ENCODE data around the gene ATXN3L.

The ATXN3L gene

DNA sequence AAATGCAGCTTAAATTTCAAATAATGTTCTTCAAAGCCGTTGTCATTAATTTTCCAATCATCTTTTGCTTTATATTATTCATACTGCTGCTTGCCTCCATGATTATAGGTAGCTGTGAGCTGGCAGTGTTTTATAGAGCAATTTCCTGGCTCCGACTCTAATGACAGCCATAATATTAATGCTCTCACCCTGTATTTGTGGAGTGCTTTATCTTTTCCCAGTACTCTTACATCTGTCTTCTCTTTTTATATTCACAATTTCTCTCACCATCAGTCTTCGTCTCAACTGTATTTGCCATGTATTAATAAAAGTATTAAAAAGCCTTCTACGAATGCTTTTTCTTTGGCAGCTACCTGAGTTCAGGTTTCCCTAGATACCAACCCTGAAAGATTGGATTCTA lies 21.0 kb downstream of the ATXN3L start:
- DNase-seq (ENCODE audit: low spot score): no peak
- TF ChIP-seq, protein P1, sequence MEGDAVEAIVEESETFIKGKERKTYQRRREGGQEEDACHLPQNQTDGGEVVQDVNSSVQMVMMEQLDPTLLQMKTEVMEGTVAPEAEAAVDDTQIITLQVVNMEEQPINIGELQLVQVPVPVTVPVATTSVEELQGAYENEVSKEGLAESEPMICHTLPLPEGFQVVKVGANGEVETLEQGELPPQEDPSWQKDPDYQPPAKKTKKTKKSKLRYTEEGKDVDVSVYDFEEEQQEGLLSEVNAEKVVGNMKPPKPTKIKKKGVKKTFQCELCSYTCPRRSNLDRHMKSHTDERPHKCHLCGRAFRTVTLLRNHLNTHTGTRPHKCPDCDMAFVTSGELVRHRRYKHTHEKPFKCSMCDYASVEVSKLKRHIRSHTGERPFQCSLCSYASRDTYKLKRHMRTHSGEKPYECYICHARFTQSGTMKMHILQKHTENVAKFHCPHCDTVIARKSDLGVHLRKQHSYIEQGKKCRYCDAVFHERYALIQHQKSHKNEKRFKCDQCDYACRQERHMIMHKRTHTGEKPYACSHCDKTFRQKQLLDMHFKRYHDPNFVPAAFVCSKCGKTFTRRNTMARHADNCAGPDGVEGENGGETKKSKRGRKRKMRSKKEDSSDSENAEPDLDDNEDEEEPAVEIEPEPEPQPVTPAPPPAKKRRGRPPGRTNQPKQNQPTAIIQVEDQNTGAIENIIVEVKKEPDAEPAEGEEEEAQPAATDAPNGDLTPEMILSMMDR (IDR thresholded peaks at IDR 0.05; ENCODE audit: extremely low read depth, insufficient read depth, missing control alignments): no peak
- in situ Hi-C loops (cut with MboI; ENCODE audit: low pct_unique_long_range_greater_than_20kb, low sequenced_read_pairs, unreplicated experiment): no loop called here

DNA sequence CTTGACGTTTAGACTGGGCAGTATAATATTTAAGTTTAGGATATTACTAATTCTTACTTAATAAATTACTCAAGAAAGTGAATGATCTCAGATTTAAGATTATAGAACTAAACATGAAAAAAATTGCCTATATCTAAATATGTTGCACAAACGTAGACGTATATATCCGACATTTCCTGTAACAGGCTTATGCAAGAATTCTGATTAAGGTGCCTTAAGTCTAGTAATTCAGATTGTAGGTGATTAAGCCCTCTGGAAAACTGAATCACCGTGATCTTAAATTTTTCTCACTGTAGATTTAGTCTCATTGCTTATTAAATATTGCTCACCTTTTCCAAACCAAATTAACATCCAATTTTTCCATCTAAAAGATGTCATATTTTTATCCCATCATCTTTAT lies 24.0 kb downstream of the ATXN3L start:
- TF ChIP-seq, protein P1 (IDR thresholded peaks at IDR 0.05; ENCODE audit: extremely low read depth, insufficient read depth, missing control alignments): no peak
- in situ Hi-C loops (cut with MboI; ENCODE audit: low pct_unique_long_range_greater_than_20kb, low sequenced_read_pairs, unreplicated experiment): no loop called here

DNA sequence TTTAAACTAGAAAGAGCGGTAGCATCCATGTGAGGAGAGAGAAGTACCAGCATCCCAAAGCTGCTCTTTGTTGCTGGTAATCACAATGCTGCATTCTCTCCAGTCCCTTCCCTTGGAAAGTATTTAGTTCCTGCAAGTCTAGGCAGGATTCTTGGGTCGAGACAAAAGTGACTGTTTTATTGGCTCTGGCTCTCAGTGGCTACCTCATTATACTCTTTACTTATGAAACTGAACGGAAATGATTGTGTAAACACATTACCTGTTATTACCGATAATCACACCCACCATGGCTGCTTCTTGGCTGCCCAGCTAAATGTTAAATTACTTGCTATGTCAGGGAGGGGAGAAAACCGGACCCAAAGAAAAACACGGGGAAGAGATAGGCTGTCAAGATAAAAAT lies 26.2 kb downstream of the ATXN3L start:
- TF ChIP-seq, protein P1 (IDR thresholded peaks at IDR 0.05; ENCODE audit: extremely low read depth, insufficient read depth, missing control alignments): no peak
- DNase-seq (ENCODE audit: low spot score): no peak
- in situ Hi-C loops (cut with MboI; ENCODE audit: low pct_unique_long_range_greater_than_20kb, low sequenced_read_pairs, unreplicated experiment): no loop called here

More for the DNA sequence above, 24.0 kb downstream of the ATXN3L start:
- DNase-seq (ENCODE audit: low spot score): no peak

DNA sequence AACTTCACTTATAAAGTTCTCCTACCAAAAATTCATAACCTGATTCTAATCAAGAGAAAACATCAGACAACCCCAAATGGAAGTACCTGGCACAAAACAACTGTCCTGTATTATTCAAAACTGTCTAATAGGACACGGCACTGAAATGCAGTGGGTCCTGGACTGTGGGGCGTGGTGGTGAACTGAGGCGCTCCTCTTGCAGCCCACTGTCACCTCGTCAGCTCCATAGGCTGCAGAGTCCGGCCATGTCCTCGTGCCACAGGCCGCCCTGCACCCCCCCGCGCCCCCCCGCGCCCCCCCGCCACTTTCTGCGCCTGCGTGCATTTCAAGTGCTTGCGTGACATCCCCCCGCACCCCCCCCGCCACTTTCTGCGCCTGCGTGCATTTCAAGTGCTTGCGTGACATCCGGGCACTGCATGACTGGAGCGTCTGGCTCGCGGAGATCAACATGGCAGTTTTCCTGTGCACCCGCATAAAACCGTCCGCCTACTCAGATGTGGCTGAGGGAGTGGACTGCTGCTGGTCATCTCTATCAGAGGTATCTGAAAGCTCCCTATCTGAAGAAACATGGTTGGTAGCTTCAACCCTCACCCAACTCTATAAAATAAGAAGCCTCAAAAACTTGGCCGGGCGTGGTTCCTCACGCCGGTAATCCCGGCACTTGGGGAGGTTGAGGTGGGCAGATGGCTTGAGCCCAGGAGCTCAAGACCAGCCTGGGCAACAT lies 28.8 kb downstream of the ATXN3L start:
- DNase-seq (ENCODE audit: low spot score): no peak
- TF ChIP-seq, protein P1 (IDR thresholded peaks at IDR 0.05; ENCODE audit: extremely low read depth, insufficient read depth, missing control alignments): no peak
- in situ Hi-C loops (cut with MboI; ENCODE audit: low pct_unique_long_range_greater_than_20kb, low sequenced_read_pairs, unreplicated experiment): no loop called here

DNA sequence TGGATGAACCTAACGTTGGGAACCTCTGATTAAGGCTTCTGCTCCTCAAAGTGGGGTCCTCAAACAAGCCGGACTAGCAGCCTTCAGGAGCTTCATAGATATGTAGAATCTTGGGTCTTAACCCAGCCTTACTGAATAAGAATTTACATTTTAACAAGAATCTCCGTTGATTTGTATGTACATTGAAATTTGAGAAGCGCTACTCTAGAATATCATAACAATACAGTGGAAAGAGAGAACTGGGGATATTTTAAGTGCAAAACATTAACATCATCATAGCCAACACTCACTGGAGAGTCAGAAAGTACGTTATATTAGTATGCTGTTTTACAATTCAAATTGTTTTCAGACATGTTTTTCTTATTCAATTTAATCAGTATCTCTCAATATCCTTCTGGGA lies 31.2 kb downstream of the ATXN3L start:
- in situ Hi-C loops (cut with MboI; ENCODE audit: low pct_unique_long_range_greater_than_20kb, low sequenced_read_pairs, unreplicated experiment): no loop called here
- TF ChIP-seq, protein P1 (IDR thresholded peaks at IDR 0.05; ENCODE audit: extremely low read depth, insufficient read depth, missing control alignments): no peak
- no peak for DNase-seq (ENCODE audit: low spot score)

DNA sequence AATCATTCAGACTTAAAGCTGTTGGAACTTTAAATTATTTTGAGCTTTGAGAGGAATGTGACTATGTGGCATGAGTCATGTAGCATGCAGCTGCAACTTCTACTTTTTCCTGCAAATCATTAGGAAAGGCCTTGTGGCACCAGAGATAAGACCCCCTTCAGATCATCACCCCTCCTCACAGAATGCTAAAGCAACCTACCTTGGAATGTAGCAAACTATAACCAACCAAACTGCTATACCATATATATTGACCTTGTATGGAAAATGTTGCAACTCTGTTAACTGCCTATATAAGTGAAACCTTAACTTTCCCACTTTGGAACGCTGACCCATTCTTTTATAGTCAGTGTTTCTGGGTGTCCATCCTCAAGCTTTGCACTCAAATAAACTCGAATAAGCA lies 32.0 kb downstream of the ATXN3L start:
- TF ChIP-seq, protein P1 (IDR thresholded peaks at IDR 0.05; ENCODE audit: extremely low read depth, insufficient read depth, missing control alignments): no peak
- in situ Hi-C loops (cut with MboI; ENCODE audit: low pct_unique_long_range_greater_than_20kb, low sequenced_read_pairs, unreplicated experiment): no loop called here
- DNase-seq (ENCODE audit: low spot score): no peak
